HuH-7 (cell line): Measurements from ENCODE around the gene SEMA6D.

ENCODE experiments used
- DNase-seq: peaks from one replicate; pipeline ENCODE4 v3.0.0; 2011; ENCODE audit warnings: low spot score

The SEMA6D gene

GRCh38 chr15:47743385-47743784 lies 26.1 kb downstream of the SEMA6D start:
- no peak for DNase-seq

DNA sequence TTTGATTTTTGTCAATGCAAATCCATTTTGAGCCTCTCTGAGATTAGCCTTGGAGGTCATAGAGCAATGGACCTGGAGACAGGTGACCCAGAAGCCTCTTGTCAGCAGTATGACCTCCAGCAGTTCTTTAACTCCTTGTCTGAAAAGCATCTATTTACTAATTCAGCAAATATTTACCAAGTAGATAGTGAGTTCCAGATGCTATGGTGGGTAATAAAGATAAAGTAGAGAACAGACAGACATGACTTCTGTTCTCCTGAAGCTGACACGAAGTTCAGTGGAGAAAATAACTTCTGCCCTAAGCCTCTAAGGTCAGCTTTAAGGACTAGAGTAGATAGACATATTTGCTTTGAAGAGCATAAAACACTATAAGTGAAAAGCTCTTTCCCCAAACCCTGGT lies 26.6 kb downstream of the SEMA6D start:
- DNase-seq, result no peak

DNA sequence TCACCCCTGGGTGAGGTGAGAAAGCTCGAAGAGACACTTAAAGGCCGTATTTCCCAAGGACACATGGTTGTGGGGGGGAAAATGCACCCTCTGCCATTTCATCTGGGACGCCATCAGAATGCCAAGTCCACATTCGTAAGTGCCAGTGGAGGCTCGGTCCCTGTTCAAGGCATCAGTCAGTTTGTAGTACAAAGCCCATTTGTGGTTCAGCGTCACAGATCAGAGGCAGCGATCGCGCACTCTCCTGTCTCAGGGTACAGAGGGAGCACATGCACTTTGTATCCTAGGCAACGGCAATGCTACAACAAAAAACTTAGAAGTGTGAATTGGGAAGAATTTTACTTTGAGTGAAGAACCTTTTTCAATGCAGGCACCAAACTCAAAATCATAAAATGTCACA lies 27.2 kb downstream of the SEMA6D start:
- DNase-seq, result no peak

DNA sequence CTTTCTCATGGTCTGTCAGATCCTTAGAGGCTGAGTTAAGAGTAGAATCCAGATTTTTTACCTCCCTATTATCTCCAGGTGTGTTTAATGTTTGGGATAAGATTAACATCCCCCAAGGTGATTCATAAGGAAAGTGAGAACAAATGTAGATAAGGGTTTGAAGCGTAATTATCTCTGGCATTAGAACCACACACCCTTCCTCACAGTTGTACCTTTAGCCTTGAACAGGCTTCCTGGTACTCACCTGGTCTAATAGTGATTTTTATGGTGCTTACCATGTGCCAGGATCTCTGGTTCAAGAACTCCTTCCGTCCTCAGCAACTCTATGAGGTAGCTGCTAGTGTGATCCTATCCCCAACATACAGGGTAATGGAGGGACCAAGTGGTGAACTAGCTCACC lies 27.7 kb downstream of the SEMA6D start:
- DNase-seq, result no peak

- DNase-seq, result no peak
These were observed 29.2 kb downstream of the SEMA6D start for GRCh38 chr15:47746516-47746915.

DNA sequence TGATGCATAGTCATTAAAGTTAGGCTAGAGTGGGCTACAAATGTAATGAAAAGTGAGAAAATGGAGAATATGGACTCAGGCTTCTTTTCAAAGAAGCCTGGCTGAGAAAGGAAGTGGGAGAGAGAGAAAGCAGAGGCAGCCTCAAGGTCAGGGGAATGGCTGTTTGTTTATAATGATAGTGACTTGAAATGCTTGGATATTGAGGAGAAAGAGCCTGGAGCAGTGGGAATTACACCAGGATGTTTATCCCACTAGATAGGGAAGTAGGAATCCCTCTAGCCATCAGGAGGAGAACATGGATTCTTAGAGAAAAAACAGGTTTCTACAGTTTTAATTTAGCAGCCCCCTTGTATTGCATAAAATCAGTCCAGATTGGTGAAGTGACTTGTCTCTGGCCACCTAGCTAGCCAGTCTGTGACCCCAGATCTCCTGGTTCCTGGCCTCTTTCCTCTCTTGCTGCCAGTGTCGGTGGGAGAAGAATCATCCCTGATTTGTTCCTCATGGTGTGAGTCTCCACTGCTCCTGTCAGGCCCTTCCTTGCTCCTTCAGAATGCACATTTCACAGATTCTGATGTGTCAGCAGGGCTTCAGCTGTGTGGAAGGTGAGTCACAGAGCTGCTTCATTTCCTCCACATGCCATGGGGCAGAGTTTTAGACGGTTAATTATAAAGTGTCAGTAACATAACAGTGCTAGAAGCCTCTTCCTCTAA lies 32.9 kb downstream of the SEMA6D start:
- no peak for DNase-seq

DNA sequence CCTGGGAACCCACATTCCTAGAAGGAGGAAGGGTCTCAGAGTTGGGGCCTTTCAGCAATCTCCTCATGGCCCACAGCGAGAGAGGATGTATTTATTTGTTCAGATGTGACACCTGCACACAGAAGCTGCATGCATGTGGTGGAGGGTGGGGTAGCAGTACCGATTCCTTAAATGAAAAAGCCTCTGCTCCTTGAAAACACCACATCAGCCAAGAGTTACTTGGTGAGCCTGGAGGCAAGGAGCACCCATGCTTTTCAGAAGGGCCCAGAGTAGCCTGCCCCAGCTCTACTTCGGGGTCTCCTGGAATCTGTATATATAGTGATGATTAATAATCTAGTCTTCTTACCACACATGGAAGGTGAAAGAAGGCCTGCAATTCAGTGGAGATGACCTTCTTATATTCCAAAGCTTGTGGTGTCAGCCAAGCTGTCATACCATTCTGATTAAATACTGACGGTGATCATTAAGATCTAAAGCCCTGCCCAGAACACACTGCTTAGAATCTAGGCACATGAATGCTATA lies 33.5 kb downstream of the SEMA6D start:
- no peak for DNase-seq

GRCh38 chr15:47753591-47753990 lies 36.3 kb downstream of the SEMA6D start:
- DNase-seq, result no peak

DNA sequence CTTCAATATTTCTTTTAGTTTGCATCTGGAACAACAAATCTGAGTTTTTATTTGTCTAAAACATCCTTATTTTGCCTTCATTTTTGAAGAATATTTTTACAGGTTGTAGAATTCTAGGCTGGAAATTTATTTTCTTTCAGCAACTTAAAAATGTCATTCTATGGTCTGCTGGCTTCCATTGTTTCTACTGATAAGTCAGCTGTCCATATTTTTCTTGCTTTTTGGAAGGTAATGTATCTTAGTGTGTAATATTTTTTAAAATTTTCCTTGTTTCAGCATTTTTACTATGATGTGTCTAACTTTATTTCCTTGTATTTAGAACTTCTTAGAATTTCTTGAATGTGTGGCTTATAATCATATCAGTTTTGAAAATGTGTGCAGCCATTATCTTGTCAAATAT lies 37.0 kb downstream of the SEMA6D start:
- no peak for DNase-seq

GRCh38 chr15:47755941-47756340 lies 38.6 kb downstream of the SEMA6D start:
- DNase-seq, result no peak

- DNase-seq, result no peak
These were observed 39.6 kb downstream of the SEMA6D start for GRCh38 chr15:47756872-47757271.

DNA sequence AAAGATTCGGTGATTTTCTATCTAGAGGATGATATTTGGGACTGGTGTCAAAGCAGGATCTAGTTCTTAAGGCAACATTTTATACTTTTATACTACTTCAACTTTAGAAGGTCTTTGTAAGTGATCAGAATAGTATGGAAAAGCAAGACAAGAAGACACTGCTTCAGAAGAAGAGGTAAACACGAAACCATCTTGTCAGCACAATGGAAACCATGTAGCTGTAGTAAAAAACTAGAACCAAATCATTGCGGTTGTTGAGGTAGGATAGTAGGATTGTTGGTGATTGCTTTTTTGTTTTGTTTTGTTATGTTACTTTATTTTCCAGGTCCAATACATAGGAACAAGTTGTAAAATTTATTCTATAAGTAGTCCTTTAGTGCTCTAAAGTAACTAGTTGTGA lies 40.0 kb downstream of the SEMA6D start:
- no peak for DNase-seq

DNA sequence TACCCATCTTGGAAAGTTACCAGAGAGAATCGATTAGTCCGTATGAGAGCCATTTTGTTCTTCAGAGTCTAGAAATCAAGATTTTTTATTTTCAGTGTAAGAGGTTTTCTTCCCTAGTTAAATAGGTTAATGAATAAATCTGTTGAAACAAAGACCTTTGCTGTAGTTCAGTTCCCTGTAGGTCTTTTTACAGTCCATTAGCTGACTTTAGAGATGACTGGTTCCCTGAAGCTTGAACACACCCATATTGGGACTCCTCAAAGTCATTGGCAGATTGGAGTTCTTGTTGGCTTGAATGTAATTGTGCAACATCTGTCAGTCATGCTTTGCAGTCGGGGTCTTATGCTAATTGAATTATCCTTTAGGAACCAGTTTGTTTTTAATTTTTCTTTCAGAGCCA lies 45.3 kb downstream of the SEMA6D start:
- DNase-seq, result no peak

GRCh38 chr15:47764666-47765065 lies 47.4 kb downstream of the SEMA6D start:
- DNase-seq, result no peak

- DNase-seq, result no peak
These were observed 49.1 kb downstream of the SEMA6D start for GRCh38 chr15:47766406-47766805.

DNA sequence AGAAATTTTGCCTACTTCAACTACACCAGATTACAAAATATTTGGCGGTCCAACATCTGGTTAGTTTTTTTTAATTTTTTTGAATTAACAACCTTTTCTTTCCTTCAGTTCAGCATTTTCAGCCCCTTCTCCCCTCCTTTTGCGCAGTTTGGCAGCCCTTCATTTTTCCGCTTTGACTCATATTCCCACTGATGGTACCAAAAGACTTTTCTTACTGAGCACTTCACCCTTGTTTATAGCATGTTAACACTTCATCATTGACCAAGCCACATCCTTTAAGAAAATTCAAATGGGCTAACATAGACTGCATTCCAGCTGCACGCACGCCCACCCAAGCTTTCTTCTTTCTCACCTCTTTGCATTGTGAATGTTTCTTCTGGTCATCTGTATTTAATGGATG lies 49.7 kb downstream of the SEMA6D start:
- DNase-seq, result no peak

- no peak for DNase-seq
These were observed 51.4 kb downstream of the SEMA6D start for GRCh38 chr15:47768735-47769134.

DNA sequence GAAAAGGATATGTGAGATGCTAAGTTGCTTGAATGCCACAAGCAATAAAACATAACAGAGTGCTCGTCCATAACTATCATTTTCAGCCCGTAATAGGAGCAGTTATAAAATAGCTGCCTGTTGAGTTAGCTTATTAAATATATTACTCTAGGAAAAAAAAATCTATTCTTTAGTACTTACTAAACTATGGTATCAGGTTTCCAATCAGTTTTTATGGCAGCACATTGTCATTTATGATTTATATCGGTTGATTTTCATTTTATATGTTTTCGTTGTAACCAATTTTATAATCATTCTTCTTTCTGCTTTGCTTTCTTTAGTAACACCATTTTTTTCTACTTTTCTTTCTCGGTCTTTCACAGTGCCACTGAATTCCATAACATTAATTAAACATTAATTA lies 51.9 kb downstream of the SEMA6D start:
- no peak for DNase-seq

- DNase-seq, result no peak
These were observed 55.8 kb downstream of the SEMA6D start for GRCh38 chr15:47773143-47773542.

- no peak for DNase-seq
These were observed 61.0 kb downstream of the SEMA6D start for GRCh38 chr15:47778263-47778770.

DNA sequence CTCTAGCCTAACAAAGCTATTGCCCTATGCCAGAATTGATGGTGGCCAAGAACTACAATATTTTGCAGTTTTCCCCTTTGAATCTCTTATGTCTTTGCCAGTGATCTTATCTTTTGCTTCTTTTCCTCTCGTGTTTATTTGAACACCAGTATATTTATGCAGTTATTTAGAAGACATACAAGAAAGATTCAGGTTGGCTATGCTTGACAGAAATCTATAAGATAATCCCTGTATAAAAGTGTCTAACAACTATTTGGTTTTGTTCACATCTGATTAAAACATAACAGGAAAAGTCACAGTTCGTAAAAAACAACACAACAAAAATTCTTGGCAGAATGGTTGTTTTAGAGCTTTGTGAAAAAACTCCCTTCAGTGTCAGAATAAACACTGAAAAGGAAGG lies 63.7 kb downstream of the SEMA6D start:
- no peak for DNase-seq

DNA sequence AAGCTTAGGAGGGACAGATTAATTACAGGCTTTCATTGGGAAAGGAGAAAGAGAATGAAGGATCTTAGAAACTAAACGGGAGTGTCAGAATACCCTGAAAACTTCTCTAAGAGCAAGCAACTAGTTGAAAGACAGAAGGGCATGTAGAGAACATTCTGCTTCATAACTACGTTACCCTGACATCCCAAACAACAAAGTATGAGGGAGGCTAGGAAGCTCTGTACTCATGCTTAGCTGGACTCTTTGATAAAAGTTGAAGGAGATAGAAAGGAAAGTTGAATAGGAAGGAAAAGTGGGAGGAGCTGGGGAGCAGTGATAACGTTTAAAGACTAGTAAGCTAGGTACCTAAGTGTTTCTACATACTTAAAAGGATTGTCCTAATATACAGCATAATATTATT lies 64.2 kb downstream of the SEMA6D start:
- DNase-seq, result no peak

GRCh38 chr15:47784820-47785219 lies 67.5 kb downstream of the SEMA6D start:
- no peak for DNase-seq

- DNase-seq, result no peak
These were observed 69.1 kb downstream of the SEMA6D start for GRCh38 chr15:47786371-47786770.
